ENCODE data around the gene ZNF236.

The ZNF236 gene

GRCh38 chr18:76970770-76971559 lies 148.6 kb downstream of the ZNF236 start:
- no peak for DNase-seq (ENCODE audit: low read depth in 2 of 2, low spot score in 1 of 2)

- DNase-seq (ENCODE audit: low read depth in 2 of 2, low spot score in 1 of 2), result no peak
Measured at GRCh38 chr18:76972241-76972640, 149.9 kb downstream of the ZNF236 start.

DNA sequence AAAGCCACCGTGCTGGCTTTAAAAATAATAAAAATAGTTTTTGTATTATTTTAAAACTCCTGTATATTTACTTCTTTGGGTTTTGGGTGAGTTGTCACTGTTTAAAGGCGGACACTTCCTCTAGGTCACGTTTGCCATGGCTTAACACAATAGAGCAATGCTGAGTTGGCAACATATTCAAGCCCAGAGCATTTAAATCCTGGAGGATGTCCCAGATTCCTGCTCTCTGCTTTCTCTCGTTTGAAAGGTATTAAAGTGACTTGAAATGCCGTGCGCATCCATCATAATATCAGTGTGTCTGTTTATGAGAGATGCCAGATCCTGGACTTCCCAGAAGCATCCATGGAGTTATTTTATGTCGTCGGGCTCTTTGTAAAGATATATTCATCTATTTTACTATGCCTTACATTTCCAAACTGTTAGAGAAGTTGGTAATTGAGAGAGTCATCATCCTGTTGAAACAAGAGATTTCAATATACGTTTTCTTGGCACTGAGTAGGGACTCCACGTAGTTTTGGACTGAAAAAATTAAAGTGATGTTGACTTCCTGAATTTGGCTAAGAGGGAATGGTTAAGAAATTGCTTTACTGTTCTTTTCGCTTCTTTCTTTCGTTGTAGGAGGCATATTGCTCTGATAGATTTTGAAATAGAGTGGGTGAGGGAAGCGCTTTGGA lies 150.6 kb downstream of the ZNF236 start:
- DNase-seq (ENCODE audit: low read depth in 2 of 2, low spot score in 1 of 2), result no peak

GRCh38 chr18:76973520-76974266 lies 151.3 kb downstream of the ZNF236 start:
- DNase-seq (ENCODE audit: low read depth in 2 of 2, low spot score in 1 of 2), result no peak

DNA sequence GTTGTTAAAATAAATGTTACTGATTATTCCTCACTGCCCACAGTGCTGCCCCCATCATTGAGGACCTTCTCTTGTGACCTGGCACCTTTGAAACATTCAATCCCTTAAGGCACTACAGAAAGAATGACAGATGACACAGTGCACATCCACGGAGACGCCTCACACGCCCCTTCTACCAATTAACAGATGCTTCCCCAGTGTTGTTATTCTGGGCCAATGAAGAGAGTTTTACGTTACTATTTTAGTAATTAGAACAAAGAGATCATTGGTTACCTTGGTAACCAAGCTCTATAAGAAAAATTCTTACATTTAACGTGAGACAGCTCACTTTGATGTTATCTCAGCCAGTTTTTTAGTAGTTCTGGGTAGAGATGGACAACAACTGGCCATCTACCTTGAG lies 152.0 kb downstream of the ZNF236 start:
- no peak for DNase-seq (ENCODE audit: low read depth in 2 of 2, low spot score in 1 of 2)

- no peak for DNase-seq (ENCODE audit: low read depth in 2 of 2, low spot score in 1 of 2)
Measured at GRCh38 chr18:76975577-76976110, 153.3 kb downstream of the ZNF236 start.

- DNase-seq (ENCODE audit: low read depth in 2 of 2, low spot score in 1 of 2), result no peak
Measured at GRCh38 chr18:76977108-76977621, 154.8 kb downstream of the ZNF236 start.

- no peak for DNase-seq (ENCODE audit: low read depth in 2 of 2, low spot score in 1 of 2)
Measured at GRCh38 chr18:76977684-76978232, 155.4 kb downstream of the ZNF236 start.

DNA sequence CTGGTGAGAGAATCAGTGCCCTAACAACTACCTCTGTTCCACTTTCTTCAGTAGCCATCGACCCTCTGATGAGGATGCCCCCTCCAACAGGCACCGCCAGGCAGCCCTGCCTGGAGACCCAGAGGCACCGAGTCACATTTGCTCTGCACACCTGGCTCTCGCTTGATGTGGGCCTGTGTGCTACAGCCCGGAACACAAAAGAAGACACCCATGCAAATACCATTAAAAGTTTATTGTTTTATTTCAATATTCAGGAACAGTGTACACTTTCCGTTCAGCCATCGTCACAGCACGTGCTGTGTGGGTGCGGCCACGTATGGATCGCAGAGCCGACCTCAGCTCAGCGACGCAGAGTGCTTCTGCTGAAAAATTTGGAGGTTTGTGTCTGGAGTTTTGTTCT lies 156.3 kb downstream of the ZNF236 start:
- no peak for DNase-seq (ENCODE audit: low read depth in 2 of 2, low spot score in 1 of 2)

DNA sequence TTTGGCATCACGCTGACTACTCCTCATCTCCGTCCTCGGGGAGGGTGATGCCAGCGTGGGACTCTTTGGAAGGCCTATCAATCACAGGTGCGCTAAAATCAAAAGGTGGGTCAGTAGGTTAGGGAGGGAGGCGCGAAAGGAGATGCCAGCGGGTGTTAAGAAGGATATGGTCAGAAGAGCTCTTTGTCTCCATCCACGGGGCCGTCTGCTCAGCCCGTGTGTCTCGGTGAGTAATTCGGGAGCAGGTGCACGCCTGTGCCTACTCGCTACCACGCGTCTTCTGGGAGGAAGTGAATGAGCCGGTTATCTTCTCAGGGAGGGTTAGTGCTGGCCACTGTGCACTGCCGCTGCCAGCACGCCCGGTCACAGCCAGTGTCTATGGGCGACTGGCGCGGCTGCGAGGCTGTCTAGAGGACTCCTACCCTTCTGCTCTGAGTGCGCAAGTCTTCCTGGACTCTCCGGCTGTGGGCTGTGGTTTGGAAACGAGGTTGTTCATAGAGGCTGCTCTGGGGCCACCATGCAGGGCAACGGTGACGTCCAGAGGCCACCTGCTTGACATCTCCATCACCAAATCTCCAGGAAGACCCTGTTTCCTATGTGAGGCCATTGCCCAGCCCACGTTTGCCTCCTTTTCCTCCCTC lies 156.9 kb downstream of the ZNF236 start:
- no peak for DNase-seq (ENCODE audit: low read depth in 2 of 2, low spot score in 1 of 2)

DNA sequence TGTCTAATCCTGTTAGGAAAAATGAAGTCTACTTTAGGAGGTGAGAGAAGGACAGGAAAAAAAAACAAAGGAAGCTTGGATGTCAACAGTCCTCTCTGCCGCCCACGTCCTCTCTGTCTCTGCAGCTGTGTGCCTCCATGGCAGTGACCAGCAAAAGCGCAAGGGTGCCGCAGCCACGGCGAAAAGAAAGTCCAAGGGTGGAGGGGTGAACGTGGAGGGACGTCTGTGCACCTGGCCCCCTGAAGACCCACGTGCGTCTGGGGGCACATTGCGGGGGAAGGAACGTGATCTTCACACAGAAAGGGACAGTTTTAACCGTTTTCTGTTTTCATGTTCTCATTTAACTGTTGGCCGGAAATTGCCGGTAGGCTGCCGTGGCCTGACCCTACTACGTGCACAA lies 157.5 kb downstream of the ZNF236 start:
- no peak for DNase-seq (ENCODE audit: low read depth in 2 of 2, low spot score in 1 of 2)

GRCh38 chr18:76980663-76981395 lies 158.5 kb downstream of the ZNF236 start:
- no peak for DNase-seq (ENCODE audit: low read depth in 2 of 2, low spot score in 1 of 2)

DNA sequence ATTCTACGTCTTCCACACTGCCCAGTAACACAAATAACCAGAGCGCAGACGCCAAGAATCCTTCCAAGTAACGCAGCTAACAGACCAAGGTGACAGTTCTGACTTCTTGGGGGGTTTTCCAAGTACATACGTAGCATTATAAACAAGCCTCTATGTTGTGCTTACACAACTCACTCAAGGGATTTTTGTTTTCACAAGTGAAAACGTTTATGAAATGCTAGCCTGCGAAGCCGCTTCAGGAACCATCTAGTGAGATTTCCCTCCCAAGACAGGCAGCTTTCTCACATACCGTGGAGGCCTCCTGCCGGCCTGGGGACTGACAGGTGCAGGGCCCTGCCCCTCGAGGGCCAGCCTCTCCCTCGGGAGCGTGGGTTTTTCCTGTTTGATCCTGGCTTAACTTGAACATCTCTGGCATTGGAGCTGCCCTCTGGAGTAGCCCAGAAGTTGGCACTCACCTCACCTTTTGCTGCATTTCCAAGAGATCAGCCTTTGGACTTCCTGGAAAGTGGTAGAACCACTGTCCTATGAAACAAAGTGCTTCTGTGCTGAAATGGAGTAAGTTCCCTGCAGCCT lies 159.1 kb downstream of the ZNF236 start:
- no peak for DNase-seq (ENCODE audit: low read depth in 2 of 2, low spot score in 1 of 2)

GRCh38 chr18:76982038-76982437 lies 159.7 kb downstream of the ZNF236 start:
- no peak for DNase-seq (ENCODE audit: low read depth in 2 of 2, low spot score in 1 of 2)

- peak; percentile 53 to 67 for DNase-seq (ENCODE audit: low read depth in 2 of 2, low spot score in 1 of 2)
Measured at GRCh38 chr18:76982841-76983583, 160.7 kb downstream of the ZNF236 start.

GRCh38 chr18:76983613-76984051 lies 161.3 kb downstream of the ZNF236 start:
- no peak for DNase-seq (ENCODE audit: low read depth in 2 of 2, low spot score in 1 of 2)

GRCh38 chr18:76984193-76985155 lies 162.1 kb downstream of the ZNF236 start:
- no peak for DNase-seq (ENCODE audit: low read depth in 2 of 2, low spot score in 1 of 2)

Data from stimulated activated CD8-positive, alpha-beta memory T cell treated with anti-CD3 and anti-CD28 coated beads, Interleukin-4, amount 100 ng/mL, for 1 hour (primary cell).